ENCODE results near the gene MAP2K6. TPM values are rescaled to one million over a fixed set of nuclear protein-coding genes. Genes with fewer than 3 reads are reported as not detected.

MAP2K6 gene
- total RNA-seq, 4 donors from 2014 or later = 12.1 to 20.5 (median 17.2) TPM

DNA sequence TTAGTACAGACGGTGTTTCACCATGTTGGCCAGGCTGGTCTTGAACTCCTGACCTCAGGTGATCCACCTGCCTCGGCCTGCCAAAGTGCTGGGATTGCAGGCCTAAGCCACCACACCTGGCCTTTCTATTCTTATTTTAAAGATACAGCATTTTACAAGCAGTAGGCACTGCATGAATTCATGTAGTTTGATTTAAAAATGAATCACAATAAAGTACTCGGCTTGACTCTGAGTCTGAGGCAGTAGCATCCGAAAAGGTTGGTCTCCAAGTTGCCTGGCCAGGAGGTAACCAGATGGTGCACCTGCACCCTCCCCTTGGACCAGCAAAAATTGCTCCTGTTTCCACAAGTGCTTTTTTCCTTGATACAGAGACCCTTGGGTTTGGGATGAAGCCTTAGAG, 35.6 kb downstream of the MAP2K6 start:
- Histone ChIP-seq H3K4me3 (no peak overlapping the region), H3K27ac (no peak overlapping the region), H3K36me3 (no peaks in the 10 kb centered on the region), H3K4me1 (peaks cover 0 to 12% (median 2%) of the 10 kb centered on the region in 4 donors), H3K27me3 (no peaks in the 10 kb centered on the region), H3K9me3 (no peaks in the 10 kb centered on the region)
- no peak for TF ChIP-seq POLR2A (IDR thresholded peaks at IDR 0.05)
- TF ChIP-seq, protein P1, sequence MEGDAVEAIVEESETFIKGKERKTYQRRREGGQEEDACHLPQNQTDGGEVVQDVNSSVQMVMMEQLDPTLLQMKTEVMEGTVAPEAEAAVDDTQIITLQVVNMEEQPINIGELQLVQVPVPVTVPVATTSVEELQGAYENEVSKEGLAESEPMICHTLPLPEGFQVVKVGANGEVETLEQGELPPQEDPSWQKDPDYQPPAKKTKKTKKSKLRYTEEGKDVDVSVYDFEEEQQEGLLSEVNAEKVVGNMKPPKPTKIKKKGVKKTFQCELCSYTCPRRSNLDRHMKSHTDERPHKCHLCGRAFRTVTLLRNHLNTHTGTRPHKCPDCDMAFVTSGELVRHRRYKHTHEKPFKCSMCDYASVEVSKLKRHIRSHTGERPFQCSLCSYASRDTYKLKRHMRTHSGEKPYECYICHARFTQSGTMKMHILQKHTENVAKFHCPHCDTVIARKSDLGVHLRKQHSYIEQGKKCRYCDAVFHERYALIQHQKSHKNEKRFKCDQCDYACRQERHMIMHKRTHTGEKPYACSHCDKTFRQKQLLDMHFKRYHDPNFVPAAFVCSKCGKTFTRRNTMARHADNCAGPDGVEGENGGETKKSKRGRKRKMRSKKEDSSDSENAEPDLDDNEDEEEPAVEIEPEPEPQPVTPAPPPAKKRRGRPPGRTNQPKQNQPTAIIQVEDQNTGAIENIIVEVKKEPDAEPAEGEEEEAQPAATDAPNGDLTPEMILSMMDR (IDR thresholded peaks at IDR 0.05) = no peak
- no peak for DNase-seq

GRCh38 chr17:69450918-69451317, 36.4 kb downstream of the MAP2K6 start:
- Histone ChIP-seq H3K36me3 (no peaks in the 10 kb centered on the region), H3K9me3 (no peaks in the 10 kb centered on the region), H3K4me1 (peaks cover 0 to 12% (median 2%) of the 10 kb centered on the region in 4 donors), H3K4me3 (no peak overlapping the region), H3K27ac (peak overlapping the region in 1 of 4 donors; percentile 26), H3K27me3 (no peaks in the 10 kb centered on the region)
- DNase-seq = no peak
- no peak for TF ChIP-seq POLR2A (IDR thresholded peaks at IDR 0.05)
- TF ChIP-seq, protein P1 (IDR thresholded peaks at IDR 0.05) = no peak

- Histone ChIP-seq H3K27ac (peak overlapping the region in 1 of 4 donors; percentile 26), H3K4me3 (no peak overlapping the region), H3K9me3 (no peaks in the 10 kb centered on the region), H3K36me3 (no peaks in the 10 kb centered on the region), H3K27me3 (no peaks in the 10 kb centered on the region), H3K4me1 (peaks cover 0 to 12% (median 2%) of the 10 kb centered on the region in 4 donors)
- DNase-seq = peak in 1 of 3 donors; percentile 28
- TF ChIP-seq, protein P1 (IDR thresholded peaks at IDR 0.05) = no peak
- no peak for TF ChIP-seq POLR2A (IDR thresholded peaks at IDR 0.05)
These were observed 37.2 kb downstream of the MAP2K6 start for GRCh38 chr17:69451416-69452394.

DNA sequence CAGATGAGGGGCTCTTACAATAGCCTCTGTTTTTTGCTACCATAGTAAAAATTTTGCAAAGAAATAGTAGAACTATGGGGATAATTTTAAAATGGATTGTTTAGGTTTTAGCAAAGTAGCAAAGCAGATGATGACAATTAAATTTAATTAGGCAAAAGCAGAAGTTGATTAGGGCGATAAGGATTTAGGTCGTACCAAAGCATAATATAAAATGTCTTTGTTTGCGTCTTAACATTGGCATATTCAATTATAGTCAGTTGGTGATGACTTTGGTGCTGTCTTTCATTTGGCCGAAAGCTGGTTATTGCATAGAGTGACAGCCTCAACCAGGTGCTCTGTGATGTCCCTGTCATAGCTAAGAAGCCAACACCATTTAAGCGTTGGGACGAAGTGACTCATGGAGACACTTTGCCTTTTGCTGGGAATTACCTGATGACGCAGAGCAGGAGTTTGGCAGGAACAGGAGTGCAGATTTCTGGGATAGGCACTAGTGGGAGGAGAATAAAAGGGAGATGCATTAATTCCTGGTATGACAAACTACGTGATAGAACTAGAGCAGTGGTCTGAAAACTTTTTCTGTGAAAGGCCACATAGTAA, 38.3 kb downstream of the MAP2K6 start:
- Histone ChIP-seq H3K4me3 (no peak overlapping the region), H3K9me3 (no peaks in the 10 kb centered on the region), H3K4me1 (peaks cover 0 to 9% (median 2%) of the 10 kb centered on the region in 4 donors), H3K27ac (no peak overlapping the region), H3K36me3 (no peaks in the 10 kb centered on the region), H3K27me3 (no peaks in the 10 kb centered on the region)
- TF ChIP-seq, protein P1 (IDR thresholded peaks at IDR 0.05) = no peak
- no peak for TF ChIP-seq POLR2A (IDR thresholded peaks at IDR 0.05)
- no peak for DNase-seq

GRCh38 chr17:69454051-69454450, 39.6 kb downstream of the MAP2K6 start:
- H3K27me3 ChIP-seq = no peaks in the 10 kb centered on the region
- DNase-seq = no peak
- H3K27ac ChIP-seq = no peak overlapping the region
- peaks cover 0 to 4% (median 0%) of the 10 kb centered on the region in 4 donors for H3K4me1 ChIP-seq
- no peaks in the 10 kb centered on the region for H3K9me3 ChIP-seq
- no peak for TF ChIP-seq POLR2A (IDR thresholded peaks at IDR 0.05)
- H3K36me3 ChIP-seq = no peaks in the 10 kb centered on the region
- H3K4me3 ChIP-seq = no peak overlapping the region

DNA sequence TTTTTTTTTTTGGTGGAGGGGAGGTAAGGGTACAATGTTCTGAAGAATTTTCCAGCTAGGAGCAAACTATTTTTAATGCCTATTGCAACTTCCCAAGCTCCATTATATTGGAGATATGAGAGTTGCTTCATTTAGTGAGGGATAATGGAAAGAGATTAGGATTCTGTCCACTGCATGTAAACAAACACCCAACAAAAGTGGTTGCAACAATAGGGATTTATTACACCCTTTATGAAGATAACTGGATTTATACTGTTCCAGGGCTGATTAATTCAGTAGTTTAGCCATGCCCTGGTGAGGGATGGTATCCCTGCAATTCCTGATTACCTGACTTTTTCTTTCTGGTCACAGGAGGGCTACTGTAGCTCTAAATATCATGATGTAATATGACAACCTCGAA, 40.5 kb downstream of the MAP2K6 start:
- DNase-seq = no peak
- no peaks in the 10 kb centered on the region for H3K36me3 ChIP-seq
- H3K9me3 ChIP-seq = no peaks in the 10 kb centered on the region
- TF ChIP-seq, protein P1 (IDR thresholded peaks at IDR 0.05) = no peak
- TF ChIP-seq POLR2A (IDR thresholded peaks at IDR 0.05) = no peak
- no peak overlapping the region for H3K4me3 ChIP-seq
- H3K27ac ChIP-seq = no peak overlapping the region
- peaks cover 0 to 4% (median 0%) of the 10 kb centered on the region in 4 donors for H3K4me1 ChIP-seq
- no peaks in the 10 kb centered on the region for H3K27me3 ChIP-seq

All from Peyer's patch (tissue), 4 donors.